Mesothelial cell of epicardium (in vitro differentiated cells): ENCODE measurements around the gene LMO1. TPM values are rescaled to one million over a fixed set of nuclear protein-coding genes. Genes with fewer than 3 reads are reported as not detected.

Experiments
- DNase-seq, 2 experiments: peaks; one replicate each; pipeline ENCODE4 v3.0.0; 2021; ENCODE audit warnings: low spot score in 2 of 2; ENCODE audit not compliant: unreplicated experiment in 2 of 2
- H3K27ac Mint-ChIP-seq: 2 replicates; pipeline ENCODE4 v1.8.0; 2021; ENCODE audit warnings: mixed read lengths
- H3K27me3 Mint-ChIP-seq: 2 replicates; pipeline ENCODE4 v1.8.0; 2021; ENCODE audit warnings: low read depth, mixed read lengths
- H3K36me3 Mint-ChIP-seq: 2 replicates; pipeline ENCODE4 v1.8.0; 2021; ENCODE audit warnings: mixed read lengths
- H3K4me1 Mint-ChIP-seq: 2 replicates; pipeline ENCODE4 v1.8.0; 2021; ENCODE audit warnings: mixed read lengths
- H3K4me3 Mint-ChIP-seq: 2 replicates; pipeline ENCODE4 v1.8.0; 2021; ENCODE audit warnings: mild to moderate bottlenecking, moderate library complexity, mixed read lengths
- H3K9me3 Mint-ChIP-seq: 2 replicates; pipeline ENCODE4 v1.8.0; 2021; ENCODE audit warnings: mixed read lengths
- total RNA-seq: library from RNA; stranded (reverse); gene quantifications from 3 replicates; pipeline ENCODE4 v1.2.1, GENCODE V29; 2021
- TF ChIP-seq, protein P1 (sequence below): fragments of 200-600 bp; sonication (generic); IDR thresholded peaks from one replicate; pipeline ENCODE4 v1.5.0; 2021; ENCODE audit warnings: antibody characterized with exemption; ENCODE audit not compliant: unreplicated experiment

Gene LMO1
- total RNA-seq, 1 donor from 2014 or later: 4.1 TPM

DNA sequence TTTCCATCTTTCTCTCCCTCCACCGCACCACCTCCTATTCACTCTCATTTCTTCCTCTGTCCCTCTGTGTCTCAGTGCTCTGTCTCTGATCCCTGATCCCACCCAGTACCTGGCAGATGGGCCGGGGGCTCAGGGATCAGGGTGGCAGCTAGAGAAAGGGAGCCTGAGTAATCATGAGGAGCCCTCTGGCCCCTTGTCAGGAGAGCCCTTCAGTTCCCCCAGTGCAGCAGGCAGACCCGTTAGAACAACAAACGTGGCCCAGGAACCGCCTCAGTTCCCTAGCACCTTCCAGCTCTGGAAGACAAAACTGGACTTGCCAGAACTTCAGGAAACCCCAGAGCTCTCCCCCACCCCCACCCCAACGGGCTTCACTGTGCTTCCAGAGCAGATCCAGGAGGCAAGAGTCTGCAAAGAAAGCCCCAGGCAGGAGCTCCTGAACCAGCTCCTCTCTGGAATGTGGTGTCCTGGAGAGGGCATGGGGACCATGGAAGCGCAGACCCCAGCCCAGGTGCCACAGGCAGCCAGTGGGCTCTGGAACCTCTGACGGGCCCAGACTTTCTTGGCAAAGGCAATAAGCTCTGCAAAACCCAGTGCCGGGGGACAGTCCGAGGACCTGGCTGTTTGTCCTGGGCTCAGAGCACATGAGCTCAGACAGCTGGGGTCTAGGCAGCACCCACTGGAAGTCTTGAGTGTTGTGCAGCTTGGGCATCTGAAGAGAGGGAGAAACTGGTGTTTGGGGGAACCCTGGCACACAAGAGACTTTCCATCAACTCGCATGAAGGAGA, 43.2 kb downstream of the LMO1 start:
- TF ChIP-seq, protein P1, sequence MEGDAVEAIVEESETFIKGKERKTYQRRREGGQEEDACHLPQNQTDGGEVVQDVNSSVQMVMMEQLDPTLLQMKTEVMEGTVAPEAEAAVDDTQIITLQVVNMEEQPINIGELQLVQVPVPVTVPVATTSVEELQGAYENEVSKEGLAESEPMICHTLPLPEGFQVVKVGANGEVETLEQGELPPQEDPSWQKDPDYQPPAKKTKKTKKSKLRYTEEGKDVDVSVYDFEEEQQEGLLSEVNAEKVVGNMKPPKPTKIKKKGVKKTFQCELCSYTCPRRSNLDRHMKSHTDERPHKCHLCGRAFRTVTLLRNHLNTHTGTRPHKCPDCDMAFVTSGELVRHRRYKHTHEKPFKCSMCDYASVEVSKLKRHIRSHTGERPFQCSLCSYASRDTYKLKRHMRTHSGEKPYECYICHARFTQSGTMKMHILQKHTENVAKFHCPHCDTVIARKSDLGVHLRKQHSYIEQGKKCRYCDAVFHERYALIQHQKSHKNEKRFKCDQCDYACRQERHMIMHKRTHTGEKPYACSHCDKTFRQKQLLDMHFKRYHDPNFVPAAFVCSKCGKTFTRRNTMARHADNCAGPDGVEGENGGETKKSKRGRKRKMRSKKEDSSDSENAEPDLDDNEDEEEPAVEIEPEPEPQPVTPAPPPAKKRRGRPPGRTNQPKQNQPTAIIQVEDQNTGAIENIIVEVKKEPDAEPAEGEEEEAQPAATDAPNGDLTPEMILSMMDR: no peak
- Mint-ChIP-seq H3K9me3 (no peaks in the 10 kb centered on the region), H3K27ac (no peak overlapping the region), H3K36me3 (no peaks in the 10 kb centered on the region), H3K4me3 (no peak overlapping the region), H3K4me1 (peaks cover 6% of the 10 kb centered on the region), H3K27me3 (peaks cover under 1% of the 10 kb centered on the region)
- no peak for DNase-seq

DNA sequence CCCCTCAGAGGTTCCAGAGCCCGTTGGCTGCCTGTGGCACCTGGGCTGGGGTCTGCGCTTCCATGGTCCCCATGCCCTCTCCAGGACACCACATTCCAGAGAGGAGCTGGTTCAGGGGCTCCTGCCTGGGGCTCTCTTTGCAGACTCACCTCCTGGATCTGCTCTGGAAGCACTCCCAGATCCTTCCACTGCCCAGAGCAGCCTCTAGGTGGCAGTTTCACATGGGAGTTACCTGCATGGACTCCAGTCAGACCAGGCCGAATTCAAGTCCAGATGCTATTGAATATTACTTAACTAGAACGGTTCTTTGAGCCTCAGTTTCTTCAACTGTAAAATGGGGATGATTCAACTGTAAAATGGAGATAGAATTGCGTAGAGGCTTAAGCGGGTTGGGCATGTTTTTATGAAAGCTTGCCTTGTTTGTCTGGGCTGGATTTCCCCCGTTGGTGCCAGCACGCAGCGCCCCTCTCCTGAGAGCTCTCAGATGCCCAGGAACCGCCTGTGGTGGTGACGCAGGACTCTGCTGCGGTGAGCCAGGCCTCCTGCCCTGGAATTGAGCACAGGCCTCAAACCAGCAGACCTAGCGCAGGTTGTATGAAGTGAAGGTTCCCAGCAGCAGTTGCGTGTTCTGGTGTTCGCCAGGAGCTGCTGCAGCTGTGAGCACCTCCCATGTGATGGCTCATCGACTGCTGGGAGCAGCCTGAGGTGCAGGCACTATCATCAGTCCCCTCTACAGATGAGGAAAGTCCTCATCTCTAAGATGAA, 44.2 kb downstream of the LMO1 start:
- Mint-ChIP-seq H3K27ac (no peak overlapping the region), H3K9me3 (no peaks in the 10 kb centered on the region), H3K27me3 (no peaks in the 10 kb centered on the region), H3K36me3 (no peaks in the 10 kb centered on the region), H3K4me1 (peaks cover 5% of the 10 kb centered on the region), H3K4me3 (no peak overlapping the region)
- DNase-seq: no peak
- TF ChIP-seq, protein P1: peak; percentile 23

DNA sequence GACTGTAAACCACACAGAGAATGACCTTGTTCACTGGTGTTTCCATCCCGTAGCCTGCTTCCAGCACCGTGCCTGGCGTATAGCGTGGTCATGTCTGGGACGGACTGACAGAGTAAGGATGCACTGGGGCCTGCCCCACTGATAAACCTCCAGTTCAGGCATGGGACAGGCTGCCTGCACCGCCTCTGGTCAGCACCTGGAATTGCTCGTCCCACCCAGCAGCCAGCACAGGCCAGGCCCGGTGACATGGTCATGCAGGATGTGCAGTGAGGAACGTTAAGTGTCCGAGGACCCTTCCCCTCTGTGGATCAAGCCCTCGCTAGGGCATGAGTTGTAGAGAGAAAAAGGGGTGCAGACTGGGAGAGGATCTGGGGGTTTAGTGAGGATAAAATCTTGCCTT, 44.8 kb downstream of the LMO1 start:
- Mint-ChIP-seq H3K27me3 (no peaks in the 10 kb centered on the region), H3K9me3 (no peaks in the 10 kb centered on the region), H3K36me3 (no peaks in the 10 kb centered on the region), H3K4me1 (peaks cover 5% of the 10 kb centered on the region), H3K4me3 (no peak overlapping the region), H3K27ac (no peak overlapping the region)
- TF ChIP-seq, protein P1: no peak
- no peak for DNase-seq

DNA sequence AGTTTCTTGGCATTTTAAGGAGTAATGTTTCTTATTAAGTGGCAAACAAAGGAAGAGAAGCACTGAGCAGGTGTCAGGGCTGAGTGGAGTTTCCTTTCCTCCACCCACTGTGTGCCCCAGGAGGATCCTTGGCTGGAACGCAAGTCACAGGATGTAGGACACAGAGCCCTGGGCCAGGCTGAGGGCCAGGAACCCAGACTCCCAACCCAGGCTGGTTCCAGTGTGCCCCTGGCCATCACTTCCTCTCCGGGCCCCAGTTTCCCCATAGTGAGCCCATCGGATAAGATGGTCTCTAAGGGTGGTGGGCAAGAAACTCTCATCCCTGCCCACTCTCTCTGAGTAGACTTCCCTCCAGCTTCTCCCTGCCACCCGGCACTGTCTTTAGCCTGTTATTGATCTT, 45.3 kb downstream of the LMO1 start:
- no peak overlapping the region for H3K27ac Mint-ChIP-seq
- no peak for DNase-seq
- H3K4me1 Mint-ChIP-seq: peaks cover 5% of the 10 kb centered on the region
- no peaks in the 10 kb centered on the region for H3K9me3 Mint-ChIP-seq
- no peaks in the 10 kb centered on the region for H3K27me3 Mint-ChIP-seq
- TF ChIP-seq, protein P1: no peak
- H3K36me3 Mint-ChIP-seq: no peaks in the 10 kb centered on the region
- no peak overlapping the region for H3K4me3 Mint-ChIP-seq

DNA sequence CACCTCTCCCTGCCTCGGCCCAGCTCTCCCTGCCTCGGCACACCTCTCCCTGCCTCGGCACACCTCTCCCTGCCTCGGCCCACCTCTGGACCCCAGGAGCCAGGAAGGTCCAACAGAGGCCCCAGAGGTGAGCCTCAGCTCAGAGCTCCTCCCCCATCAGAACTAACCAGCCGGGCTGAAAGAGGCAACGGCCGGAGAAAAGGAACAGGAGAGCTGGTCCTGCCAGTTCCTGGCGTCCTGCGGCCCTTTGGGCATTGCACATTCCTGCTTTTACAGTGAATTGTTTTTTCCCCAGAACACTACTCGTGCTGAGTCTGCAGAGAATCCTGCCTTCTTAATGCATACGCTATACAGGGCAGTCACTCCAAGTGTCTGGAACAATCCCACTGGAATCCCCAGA, 45.8 kb downstream of the LMO1 start:
- TF ChIP-seq, protein P1: no peak
- H3K9me3 Mint-ChIP-seq: no peaks in the 10 kb centered on the region
- DNase-seq: no peak
- H3K27ac Mint-ChIP-seq: no peak overlapping the region
- H3K4me1 Mint-ChIP-seq: peaks cover 5% of the 10 kb centered on the region
- no peaks in the 10 kb centered on the region for H3K27me3 Mint-ChIP-seq
- H3K36me3 Mint-ChIP-seq: no peaks in the 10 kb centered on the region
- H3K4me3 Mint-ChIP-seq: no peak overlapping the region
